NCI-H2107 treated with DMSO at 0.1 percent for 48 hours (cell line): ENCODE results near the gene ZBTB18.

ENCODE experiments used
- DNase-seq: peaks from one replicate; lab custom pipeline; 2025; ENCODE audit not compliant: unreplicated experiment; lab: John Stamatoyannopoulos, UW

The ZBTB18 gene

DNA sequence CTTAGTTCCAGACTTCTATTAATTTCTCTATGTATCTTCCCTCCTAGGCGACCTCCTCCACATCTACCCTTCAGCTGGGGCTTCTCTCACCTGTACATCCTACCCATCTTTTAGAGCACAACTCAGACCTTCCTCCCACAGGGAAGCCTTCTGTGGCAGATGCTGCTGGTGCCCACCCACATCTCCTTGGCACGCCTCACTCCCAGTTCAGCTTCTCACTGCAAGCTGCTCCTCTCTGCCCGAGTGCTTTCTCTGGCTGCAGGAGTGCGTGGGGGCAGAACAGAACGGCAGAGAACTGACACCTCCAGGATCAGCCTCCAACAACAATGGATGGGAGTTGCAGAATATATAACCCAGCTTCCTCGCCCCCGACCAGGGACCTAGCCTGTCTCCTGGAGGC, 36.5 kb downstream of the ZBTB18 start:
- DNase-seq, result no peak

DNA sequence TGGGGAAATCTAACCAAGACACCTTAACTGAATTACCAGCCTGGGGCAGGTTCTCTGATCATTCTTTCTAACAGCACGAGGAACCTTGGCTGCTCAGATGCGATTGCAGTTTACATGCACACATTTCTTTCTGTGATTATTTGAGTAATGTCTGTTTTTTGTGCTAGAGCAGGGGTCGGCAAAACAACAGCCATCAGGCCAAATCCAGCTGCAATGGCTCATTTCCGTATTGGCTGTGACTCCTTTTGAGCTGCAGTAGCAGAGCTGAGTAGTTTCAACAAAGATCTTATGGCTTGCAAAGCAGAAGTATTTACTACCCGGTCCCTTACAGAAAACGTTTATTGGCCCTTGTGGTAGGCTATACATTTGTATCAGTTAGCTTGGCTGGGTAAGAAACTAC, 37.1 kb downstream of the ZBTB18 start:
- no peak for DNase-seq

DNA sequence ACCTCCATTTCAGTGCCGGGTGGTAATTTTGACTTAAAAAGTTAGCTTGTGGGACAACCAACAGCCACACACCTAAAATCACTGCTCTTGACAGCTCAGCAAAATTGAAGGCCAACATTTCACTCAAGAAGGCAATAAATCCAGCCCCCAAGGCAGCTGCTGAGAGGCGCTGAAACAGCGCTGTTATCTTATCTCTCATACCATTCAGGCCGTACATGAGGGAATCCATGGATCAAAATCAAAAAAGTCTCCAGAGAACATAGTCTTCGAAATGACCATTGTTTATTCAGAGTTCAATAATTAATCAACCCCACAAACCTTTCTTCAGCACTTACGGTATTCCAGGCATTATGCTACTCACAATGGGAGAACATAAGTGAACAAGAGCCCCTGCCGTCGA, 38.5 kb downstream of the ZBTB18 start:
- no peak for DNase-seq

DNA sequence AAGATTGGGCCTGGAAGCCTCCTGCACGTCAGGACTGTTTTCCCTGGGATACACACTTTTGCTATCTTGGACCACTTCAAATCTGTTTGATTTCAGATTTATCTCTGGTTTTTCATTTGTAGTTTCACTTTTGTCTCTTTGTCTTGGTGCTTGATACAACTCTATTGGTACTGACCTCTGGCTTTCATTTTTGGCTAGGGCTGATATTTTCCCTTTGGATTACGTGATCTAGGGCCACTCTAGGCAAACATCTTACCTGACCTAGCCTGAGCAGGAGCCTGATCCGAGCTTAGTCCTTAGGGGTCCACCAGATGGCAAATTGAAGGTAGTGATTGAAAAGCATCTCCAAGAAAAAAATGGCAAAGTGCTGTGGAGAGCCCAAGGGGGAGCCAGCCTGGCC, 39.6 kb downstream of the ZBTB18 start:
- no peak for DNase-seq

DNA sequence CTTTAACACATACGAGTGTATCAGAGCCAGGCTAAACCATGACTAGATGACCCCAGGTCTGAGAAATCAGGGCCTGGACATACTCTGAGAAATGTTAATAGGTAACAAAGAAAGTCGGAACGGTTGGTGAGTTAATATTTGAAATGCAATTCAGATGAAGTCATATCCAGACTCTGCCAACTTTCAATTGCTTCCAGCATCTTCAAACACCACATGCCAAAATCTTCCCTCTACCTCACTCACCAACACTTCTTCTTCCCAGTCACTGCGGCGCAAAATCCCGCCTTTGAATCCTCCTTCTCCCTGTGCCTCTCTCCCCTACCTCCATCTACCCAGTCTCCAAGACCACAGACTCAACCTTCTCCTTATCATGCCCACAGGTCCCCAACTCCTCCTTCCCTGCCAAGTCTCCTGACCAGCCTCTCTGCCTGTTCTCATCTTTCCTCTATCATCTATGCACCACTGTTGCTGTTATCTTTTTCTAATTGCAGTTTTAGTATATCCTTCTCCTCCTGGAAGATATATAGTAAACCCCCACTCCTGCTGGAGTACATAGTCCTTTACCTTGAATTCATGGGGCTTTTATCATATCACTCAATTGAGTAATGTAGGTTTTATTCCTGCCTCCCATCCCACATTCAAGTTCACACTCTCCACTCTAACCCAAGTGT, 41.3 kb downstream of the ZBTB18 start:
- DNase-seq, result no peak

DNA sequence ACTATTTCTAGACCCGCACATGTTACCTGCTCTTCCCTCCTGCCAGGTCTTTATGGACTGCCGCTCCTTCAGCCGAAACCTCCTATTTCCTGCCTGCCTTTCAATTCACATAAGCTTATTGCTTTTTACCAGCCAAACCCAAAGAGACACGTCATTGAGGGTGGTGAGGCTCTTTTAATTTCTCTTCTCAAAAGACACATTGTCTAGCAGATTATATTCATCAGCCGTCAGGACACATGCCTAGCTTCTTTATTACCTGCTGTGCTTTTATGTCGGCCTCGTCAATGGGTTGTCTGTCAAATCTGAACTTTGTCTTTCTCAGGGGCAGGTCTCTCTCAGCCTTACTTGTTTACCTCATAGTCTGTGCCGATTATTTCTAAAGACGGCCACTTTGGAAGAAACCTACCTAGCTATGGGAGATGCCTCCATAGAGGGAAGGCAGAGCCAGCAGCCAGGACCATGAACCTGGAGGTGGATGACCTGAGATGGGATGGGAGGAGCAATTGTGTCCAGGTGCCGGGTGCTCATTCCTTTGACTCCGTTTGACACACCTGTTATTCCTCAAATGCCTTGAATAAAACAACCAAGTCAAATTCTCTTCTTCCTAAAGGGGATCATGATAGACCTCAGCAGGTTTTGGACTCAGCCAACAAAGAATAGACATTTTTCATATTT, 42.0 kb downstream of the ZBTB18 start:
- no peak for DNase-seq

DNA sequence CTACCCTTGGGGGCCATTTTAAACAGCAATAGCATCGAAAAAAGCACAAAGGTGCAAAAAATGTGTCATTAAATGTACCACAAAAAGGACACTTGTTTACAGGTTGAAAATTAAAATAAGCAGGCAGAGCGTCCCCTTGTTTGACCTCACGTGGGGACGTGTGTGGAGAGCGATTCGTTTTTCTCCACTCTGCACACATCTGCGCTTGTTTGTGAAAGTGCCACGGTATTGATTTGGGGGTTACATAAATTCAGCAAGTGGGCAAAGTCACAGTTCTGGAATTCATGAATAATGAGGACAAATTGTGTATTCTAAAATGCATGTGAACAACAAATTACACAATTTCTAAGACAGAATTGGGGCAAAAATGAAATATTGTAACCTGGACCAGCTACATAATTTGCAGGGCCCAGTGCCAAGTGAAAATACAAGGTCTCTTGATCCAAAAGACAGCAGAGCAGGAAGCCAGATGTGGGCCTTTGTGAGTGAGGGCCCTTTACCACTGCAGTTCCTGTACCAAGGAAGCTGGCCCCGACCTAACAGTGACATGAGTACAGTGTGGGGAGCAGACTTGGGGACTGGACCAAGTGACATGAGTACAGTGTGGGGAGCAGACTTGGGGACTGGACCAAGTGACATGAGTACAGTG, 43.9 kb downstream of the ZBTB18 start:
- no peak for DNase-seq

DNA sequence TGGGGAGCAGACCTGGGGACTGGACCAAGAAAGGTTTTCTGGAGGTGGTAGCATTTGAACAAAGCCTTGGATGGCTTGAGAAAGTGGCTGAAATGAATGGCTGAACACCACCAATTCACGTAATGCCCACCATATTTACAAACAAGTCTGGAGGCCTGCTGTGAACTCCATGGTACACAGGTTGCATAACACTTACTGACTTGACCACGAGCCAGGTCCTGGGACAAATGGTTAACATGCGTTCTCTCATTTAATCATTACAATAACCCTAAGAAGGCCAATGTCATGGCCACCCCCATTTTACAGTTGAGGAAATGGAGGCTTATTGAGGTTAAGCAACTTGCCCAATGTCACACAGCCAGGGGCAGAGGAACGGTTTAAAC, 44.4 kb downstream of the ZBTB18 start:
- DNase-seq, result no peak

DNA sequence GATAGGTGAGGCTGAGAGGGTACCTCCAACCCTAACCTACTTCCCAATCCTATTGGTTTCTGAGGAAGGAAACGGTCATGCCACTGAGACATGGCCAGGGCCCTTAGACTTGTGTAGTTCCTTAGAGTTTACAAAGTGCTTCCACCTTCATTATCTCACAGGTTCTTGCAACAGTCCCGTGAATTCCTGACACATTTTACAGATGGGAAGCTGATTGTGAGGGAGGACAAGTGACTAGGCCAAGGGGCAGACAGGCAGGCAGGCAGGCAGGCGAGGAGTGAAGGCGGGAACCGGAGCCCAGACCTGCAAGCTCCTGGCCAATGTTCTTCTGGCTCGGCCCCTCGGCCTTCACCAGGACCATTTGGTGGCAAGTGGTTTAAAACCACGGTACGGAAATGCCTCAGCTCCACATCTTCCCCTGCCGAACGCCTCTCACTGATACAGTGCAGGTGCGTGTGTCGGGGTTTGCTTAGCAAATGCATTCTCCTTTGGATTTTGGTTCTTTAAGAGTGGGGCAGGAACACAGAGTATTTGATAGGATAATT, 45.1 kb downstream of the ZBTB18 start:
- no peak for DNase-seq

DNA sequence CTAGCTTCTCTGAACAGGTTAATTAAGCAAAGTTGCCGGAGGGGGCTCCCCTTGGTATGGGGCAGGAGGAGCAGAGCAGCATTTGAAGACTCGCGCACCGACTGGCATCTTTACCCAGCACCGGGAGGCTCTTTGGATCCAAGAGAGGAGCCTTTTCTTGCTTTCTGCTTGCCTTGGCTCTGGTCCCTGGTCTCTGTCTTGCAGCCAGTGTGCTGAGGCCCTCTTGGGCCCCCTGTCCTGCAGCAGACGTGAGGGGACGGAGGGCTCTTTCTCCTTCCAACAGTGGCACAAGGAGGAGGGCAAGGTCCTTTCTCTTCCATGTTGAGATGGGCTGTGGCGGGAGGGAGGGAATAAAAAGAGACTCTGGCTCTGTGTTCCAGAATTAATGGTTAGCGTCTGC, 45.6 kb downstream of the ZBTB18 start:
- DNase-seq, result no peak

DNA sequence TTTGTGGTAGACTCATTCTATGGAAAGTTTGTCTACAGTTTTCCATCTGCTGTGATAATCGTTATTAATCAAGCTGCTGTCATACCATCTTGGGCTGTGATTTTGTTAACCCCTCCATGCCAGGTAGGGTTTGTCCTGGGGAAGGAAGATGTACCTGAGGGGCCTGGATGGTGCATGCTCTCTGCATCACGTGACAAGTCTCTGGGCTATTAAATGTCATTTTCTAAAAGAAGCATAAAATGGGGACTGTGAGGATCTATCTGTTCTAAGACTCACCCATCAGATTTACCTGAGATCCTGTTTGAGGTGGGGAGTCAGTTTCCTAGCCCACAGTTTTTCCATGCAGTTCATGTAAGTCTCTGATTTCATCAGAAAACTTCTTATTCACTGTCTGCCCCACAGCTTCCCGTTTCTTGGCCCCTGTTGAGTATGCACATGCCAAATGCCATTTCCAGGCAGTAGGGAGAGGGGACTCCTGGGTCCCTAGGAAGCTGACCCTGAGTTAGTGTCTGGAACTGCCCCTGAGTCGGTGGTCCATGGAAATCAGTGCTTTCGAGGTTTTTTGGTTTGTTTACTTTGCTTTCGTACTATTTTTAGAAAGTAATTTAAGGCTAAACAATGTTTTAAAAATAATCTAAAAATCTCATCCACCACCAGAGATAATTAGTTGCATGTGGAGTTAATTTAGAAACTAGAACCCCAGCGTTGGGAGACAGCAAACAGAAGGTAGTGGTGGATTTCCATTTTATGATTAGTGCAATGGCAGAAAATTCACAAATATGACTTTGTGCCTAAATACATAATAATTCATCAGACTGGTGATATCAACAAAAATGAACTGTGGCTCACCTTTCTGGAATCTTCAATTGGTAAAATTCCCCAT, 46.7 kb downstream of the ZBTB18 start:
- DNase-seq, result no peak

DNA sequence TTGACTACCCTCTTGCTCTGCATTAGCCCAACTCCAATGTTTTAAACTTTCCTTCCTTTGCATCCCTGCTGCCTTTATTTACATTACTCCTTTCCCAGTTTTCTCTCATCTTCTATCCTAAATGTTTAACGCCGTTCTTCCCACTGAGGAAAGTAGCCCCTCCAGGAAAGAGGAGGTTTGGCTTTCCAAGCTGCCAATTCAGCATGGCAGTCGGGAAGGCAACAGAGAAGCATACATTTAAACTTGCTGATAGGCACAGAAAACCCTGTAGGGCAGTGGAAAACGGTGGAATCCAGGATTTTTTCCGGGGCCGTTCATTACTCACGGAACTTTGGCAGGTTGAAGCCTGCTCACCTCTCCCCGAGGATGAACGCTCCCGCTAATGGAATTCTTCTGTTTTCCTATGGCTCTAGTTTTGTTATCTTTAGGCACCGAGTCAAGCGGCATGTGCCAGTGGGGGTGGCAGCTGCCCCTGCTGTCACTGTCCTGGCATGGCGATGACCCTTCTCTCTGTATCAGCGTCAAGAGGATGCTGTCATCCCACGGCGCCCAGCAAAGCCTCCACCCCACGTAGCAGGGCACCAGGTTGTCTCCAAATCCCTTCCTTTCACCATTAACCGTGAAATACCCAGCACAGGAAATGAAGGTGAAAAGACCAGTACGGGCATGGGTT, 48.3 kb downstream of the ZBTB18 start:
- no peak for DNase-seq

DNA sequence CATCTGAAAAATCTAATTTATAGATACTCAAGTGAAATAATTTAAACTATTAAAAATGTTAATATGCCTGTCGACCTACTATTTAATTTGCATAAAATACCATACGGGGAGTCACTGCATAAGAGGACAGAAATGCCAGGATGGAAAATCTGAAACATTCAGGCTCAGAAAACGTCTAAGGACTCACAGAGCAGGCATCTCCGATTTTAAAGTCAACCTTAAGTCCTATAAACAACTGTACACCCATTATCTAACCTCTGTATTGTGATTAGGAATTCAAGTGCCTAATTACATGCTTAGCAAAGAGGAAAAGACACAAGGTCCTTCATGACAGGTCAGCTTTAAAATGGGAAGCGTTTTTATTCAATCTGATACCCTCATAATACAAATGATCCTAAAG, 49.2 kb downstream of the ZBTB18 start:
- DNase-seq, result no peak

DNA sequence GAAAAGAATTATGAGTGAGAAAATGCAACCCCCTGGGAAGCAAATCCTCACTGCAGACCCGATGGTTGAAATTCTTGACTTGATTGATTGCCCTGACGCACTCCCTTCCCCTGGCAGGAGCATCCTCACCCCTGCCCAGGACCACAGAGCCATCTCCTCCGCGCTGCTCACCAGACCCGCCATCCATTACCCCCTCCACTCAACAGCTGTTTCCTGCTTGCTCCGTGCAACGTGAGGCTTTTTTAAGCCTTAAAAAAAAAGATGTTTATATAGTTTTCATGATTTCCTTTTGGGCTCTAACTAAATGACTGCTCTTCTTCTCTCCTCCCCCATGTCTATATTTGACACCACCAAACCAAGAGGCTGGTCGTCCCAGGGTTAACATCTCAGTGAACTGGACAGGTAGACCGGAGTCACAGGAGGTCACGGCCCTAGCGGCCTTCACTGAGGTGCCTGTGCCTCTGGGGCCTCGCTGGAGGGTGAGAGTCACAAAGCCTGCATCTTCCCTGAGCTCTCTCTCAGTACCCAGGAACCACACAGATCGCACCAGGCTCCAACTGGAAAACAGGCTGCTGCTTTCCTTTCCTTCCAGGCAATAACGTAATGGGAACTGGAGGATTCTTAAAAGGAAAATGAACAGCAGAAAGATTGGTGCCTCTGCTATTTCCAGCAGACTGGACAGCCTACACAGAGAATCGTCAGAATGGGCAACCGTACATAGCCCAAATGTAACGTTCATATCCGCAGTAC, 49.8 kb downstream of the ZBTB18 start:
- no peak for DNase-seq

DNA sequence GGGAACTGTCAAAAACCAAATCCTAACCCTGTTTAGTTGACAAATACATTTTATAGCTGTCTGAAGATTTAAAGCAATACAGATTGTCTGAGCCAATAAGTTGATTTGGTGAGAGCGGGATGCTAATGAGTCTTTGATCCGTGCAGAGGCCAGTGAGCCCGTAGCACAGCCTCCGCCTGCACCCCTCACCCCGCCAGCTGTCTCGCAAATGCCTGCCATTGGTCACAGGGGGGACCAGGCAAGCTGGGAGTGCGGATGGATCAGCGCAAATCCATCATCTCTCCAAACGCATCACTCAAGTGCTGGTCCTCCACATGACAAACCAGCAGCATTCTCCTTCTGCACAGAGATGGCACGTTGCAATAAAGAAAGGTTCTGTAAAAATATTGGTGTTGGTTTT, 51.0 kb downstream of the ZBTB18 start:
- DNase-seq, result no peak

DNA sequence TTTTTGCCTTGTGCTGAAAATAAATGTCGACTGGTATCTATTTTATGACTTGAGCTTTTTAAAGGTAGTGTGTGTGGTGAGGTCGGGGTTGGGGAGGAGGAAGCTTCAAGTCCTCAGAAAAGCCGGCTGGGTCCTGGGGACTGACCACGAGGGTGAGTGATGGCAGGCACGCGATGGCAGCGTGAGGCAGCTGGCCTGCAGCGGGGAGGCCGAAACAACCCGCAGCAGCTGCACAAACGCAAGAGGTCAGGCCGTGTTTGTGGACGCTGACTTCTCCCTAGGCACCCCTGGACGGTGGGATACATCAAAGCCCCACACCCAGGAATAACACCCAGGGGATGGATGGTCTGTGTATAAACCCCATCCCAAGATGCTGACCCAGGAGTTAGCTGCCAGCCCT, 51.4 kb downstream of the ZBTB18 start:
- DNase-seq, result no peak

DNA sequence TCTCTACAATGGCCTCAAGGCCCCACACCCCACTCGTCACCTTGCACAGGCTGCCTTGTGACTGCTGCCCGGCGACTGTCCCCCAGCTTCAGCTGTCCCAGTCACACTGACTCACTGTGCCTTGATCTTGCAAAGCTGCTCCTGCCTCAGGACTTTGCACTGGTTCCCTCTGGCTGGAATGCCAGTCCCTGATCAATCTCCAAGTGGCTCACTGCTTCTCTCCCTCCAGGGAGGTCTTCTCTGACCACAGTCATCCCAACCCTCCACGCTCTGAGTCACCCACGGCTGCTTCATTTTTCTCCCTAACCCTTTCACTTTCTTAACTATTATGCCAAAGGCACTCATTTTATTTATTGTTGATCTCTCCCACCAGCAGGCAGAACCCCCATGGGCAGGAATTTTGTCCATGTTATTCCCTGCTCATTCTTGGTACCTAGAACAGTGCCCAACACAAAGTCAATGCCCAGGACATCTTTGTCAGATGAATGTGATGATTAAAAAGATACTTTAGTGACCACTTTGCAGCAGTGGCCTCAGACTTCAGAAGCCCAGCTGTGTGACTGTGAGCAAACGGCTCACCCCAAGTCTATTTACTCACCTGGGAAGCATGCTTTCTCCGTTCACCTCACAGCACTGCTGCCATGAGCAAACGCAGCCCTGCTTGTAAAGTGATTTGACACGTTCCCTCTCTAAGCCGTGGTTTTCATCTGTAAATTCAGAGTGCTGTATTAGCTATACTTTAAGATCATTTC, 53.4 kb downstream of the ZBTB18 start:
- DNase-seq, result no peak

DNA sequence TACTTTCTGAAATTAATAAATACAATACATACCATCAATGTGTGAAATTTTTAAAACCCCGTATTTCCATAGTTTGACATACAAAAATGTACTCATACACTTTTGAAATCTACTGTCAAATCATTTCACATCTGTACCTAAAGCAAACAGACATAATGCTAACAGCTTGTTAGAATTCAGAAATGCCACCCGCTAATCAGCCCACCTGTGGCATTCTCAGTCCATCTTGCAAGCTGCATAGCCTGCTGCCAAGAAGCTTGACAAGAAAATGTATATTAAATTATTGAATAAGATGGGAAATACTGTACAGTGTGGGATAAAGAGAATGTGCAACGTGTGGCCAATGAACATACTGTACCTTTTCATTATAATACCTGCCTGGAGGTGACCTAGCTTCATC, 55.1 kb downstream of the ZBTB18 start:
- no peak for DNase-seq
